Spleen (tissue), 13 donors: Measurements from ENCODE around the gene TRIM49D2. TPM values are rescaled to one million over a fixed set of nuclear protein-coding genes. Genes with fewer than 3 reads are reported as not detected.
"Not testable (repeated sequence)": the region's sequence is repeated elsewhere in the genome, so short reads cannot be mapped to it uniquely, and the experiment has no call there.

Experiments
- DNase-seq: peaks from one replicate; pipeline ENCODE4 v3.0.0-alpha.2; 2020
- H3K27ac ChIP-seq, 8 donors: fragments of 200-600 bp; sonication (generic) in 7 of 8; 1 replicate in 4 of 8; 2 replicates in 4 of 8; pipeline versions ENCODE4 v1.5.0 to v1.8.0; 2016 to 2021; ENCODE audit warnings: inconsistent platforms in 4 of 8, mild to moderate bottlenecking in 4 of 8, moderate library complexity in 1 of 8
- H3K27me3 ChIP-seq, 7 donors: fragments of 200-600 bp; sonication (generic) in 6 of 7; replicated peaks in 1 of 7; 1 replicate in 4 of 7; 2 replicates in 3 of 7; pipeline versions ENCODE4 v1.5.0 to v1.8.0; 2016 to 2021; ENCODE audit warnings: inconsistent platforms in 3 of 7, mild to moderate bottlenecking in 1 of 7
- H3K36me3 ChIP-seq, 6 donors: fragments of 200-600 bp; sonication (generic) in 5 of 6; 1 replicate in 4 of 6; 2 replicates in 2 of 6; pipeline versions ENCODE4 v1.5.0 to v1.8.0; 2016 to 2021; ENCODE audit warnings: inconsistent platforms in 2 of 6
- H3K4me1 ChIP-seq, 6 donors: fragments of 200-600 bp; sonication (generic) in 5 of 6; 1 replicate in 3 of 6; 2 replicates in 3 of 6; pipeline versions ENCODE4 v1.5.0 to v1.8.0; 2016 to 2021; ENCODE audit warnings: inconsistent platforms in 3 of 6
- H3K4me3 ChIP-seq, 8 donors: fragments of 200-600 bp; sonication (generic) in 7 of 8; 1 replicate in 4 of 8; 2 replicates in 4 of 8; pipeline versions ENCODE4 v1.5.0 to v1.8.0; 2016 to 2021; ENCODE audit warnings: inconsistent platforms in 4 of 8, mild to moderate bottlenecking in 4 of 8, moderate library complexity in 2 of 8
- H3K9me3 ChIP-seq, 8 donors: fragments of 200-600 bp; sonication (generic) in 7 of 8; 1 replicate in 4 of 8; 2 replicates in 4 of 8; pipeline versions ENCODE4 v1.5.0 to v1.8.0; 2016 to 2021; ENCODE audit warnings: inconsistent platforms in 4 of 8
- POLR2A ChIP-seq, 3 donors: fragments of 450-650 bp; IDR thresholded peaks; one replicate each; pipeline ENCODE4 v1.5.1; 2017; ENCODE audit warnings: antibody characterized with exemption in 3 of 3, mild to moderate bottlenecking in 1 of 3
- POLR2AphosphoS5 ChIP-seq, 3 donors: sonication (generic); formaldehyde crosslinking; IDR thresholded peaks; one replicate each; pipeline ENCODE4 v1.5.1; 2017; ENCODE audit warnings: antibody characterized with exemption in 3 of 3
- WGBS, 5 donors: extraction: QIAGEN DNeasy Blood & Tissue Kit in 3 of 5; methylation state at CpG; one replicate each; pipeline versions ENCODE4 v1.1.5 to v1.1.7; 2013 to 2018; 5-methylcytosine and 5-hydroxymethylcytosine counted together
- intact Hi-C: fragments of 100-400 bp; cut with DNase I; formaldehyde crosslinking; loops from one replicate; pipeline ENCODE4 v1.15.0; 2023; ENCODE audit warnings: low total_unique reads
- long read RNA-seq, 2 donors: transcript quantifications; one replicate each; lab custom pipeline, GENCODE V29; 2026
- polyA plus RNA-seq, 3 donors: library from polyadenylated mRNA; stranded (reverse); fragments of 200-250 nt; gene quantifications; one replicate each; pipeline ENCODE4 v1.2.1, GENCODE V29; 2013
- small RNA-seq, 4 donors: library from RNA; depleted of rRNA; stranded (forward); fragments of <200 nt; gene quantifications; one replicate each; pipeline ENCODE3, GENCODE V24; 2016
- total RNA-seq, 7 donors: library from RNA; depleted of rRNA in 3 of 7; stranded (reverse); fragments of >200 nt in 3 of 7; fragmentation: NEBNext Ultra II Directional in 4 of 7; extraction: Animal tissue kit (Norgen Biotek cat#: 25700) in 4 of 7; gene quantifications; one replicate each; pipeline versions ENCODE4 v1.1.0 to v1.2.1, GENCODE V29; 2016 to 2021
- donor health status: healthy with polysubstance abuse.
- donor health status: DM: no; HTN: no; CAD: no; lungs with moderate emphysema.
- donor health status: DM: no; HTN: no; CAD: no.
- donor health status: Bipolar disorder and iron deficiency.
- donor health status: healthy.
- donor health status: DM: no; HTN: no; CAD: no.
- donor health status: DM: yes; HTN: yes; CAD: no.

The TRIM49D2 gene, protein sequence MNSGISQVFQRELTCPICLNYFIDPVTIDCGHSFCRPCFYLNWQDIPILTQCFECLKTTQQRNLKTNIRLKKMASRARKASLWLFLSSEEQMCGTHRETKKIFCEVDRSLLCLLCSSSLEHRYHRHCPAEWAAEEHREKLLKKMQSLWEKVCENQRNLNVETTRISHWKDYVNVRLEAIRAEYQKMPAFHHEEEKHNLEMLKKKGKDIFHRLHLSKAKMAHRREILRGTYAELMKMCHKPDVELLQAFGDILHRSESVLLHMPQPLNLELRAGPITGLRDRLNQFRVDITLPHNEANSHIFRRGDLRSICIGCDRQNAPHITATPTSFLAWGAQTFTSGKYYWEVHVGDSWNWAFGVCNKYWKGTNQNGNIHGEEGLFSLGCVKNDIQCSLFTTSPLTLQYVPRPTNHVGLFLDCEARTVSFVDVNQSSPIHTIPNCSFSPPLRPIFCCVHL
- total RNA-seq (not detected), polyA plus RNA-seq (not detected)
- long read RNA-seq, donor 1, result 0 reads
- long read RNA-seq, donor 2, result 0 reads

DNA sequence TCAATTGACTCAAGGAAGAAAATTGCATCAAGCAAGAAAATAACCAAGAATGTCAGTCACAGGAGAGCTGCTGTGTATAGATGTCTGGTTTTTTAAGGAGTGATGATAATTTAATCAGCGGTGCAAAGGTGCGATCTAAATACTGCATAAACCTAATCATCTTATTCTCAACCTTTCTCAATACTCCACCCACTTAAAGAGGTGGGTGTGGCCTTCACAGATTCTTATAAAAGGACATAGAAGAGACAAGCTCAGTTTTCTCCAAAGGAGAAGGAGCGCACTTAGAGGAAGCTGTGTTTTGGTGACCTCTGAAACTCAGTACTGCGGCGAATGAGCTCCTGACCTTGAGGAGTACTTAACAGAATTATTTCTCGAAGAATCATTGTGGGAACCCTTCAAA, at the start of gene TRIM49D2:
Gene TRIM49D2, plus strand, starts transcription at position 301 of the 400 bp plus-strand sequence. CDS start 2,698 bp downstream, outside the sequence.
- intact Hi-C loops, result not testable (repeated sequence)
- WGBS, 5 donors, result 81 to 95% (median 93%) methylated on average over 2 of the region's 6 CpGs

DNA sequence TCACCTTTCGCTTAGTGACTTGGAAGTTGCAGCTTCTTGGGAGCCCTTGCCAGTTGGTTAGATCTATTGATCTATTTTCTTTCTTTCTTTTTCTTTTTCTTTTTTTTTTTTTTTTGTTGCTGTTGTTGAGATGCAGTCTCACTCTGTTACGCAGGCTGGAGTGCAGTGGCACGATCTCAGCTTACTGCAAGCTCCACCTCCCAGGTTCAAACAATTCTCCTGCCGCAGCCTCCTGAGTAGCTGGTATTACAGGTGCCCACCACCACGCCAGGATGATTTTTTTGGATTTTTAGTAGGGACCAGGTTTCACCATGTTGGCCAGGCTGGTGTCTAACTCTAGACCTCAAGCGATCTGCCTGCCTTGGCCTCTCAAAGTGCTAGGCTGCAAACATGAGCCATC, 46.4 kb upstream of the TRIM49D2 start:
- DNase-seq, intact Hi-C loops, H3K4me3 ChIP-seq, H3K27me3 ChIP-seq, H3K4me1 ChIP-seq, H3K27ac ChIP-seq, H3K36me3 ChIP-seq, H3K9me3 ChIP-seq: not testable (repeated sequence)
- WGBS, 5 donors, result 76 to 97% (median 92%) methylated on average over 4 to 6 of the region's 6 CpGs

More for the DNA sequence above, at the start of gene TRIM49D2:
- H3K36me3 ChIP-seq, DNase-seq, H3K9me3 ChIP-seq, H3K4me1 ChIP-seq, H3K27ac ChIP-seq, H3K4me3 ChIP-seq, H3K27me3 ChIP-seq: not testable (repeated sequence)

DNA sequence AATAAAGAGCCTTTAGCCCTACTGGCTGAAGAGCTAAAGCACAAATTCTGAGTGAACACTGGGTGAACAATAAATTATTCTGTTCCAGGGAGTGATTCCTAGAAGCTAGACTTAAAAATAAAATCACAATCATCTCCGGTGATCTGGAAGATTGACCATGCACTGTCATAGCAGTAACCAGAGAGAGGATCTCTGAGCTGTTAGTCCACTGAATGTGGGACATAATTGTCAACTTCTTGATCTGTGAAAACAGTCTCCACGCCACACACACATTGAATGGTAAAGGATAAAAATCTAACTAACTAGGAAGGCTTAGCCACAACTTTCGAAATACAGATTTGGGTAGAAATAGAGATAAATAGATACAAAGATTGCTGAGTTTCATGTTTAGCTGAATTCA, 30.6 kb upstream of the TRIM49D2 start:
- intact Hi-C loops, H3K4me1 ChIP-seq, H3K4me3 ChIP-seq, H3K27ac ChIP-seq, H3K36me3 ChIP-seq, H3K27me3 ChIP-seq, H3K9me3 ChIP-seq, DNase-seq: not testable (repeated sequence)
- WGBS, 5 donors, result 70 to 92% (median 80%) methylated on average over 2 of the region's 3 CpGs

DNA sequence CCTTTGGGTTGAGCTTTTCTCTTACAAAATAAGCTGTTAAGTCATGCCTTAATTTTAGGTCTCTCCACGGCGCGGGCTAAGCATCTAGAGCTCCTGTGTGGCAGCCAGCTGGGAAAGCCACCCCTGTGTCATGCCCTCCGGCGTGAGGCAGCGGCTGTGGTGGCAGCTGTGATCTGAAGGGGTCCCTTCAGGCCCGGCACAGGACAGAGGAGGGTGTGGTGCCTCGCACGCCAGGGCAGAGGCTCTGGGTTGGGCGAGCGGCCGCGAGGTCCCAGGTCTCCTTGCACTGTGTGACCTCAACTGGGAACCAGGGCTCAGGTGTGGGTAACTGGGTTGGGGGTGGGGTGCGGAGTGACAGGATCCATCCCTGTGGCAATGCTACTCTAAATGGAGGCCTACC, 23.1 kb upstream of the TRIM49D2 start:
- intact Hi-C loops, H3K9me3 ChIP-seq, DNase-seq, H3K27ac ChIP-seq, H3K4me3 ChIP-seq, H3K27me3 ChIP-seq, H3K4me1 ChIP-seq, H3K36me3 ChIP-seq: not testable (repeated sequence)
- 87 to 96% (median 92%) methylated on average over 3 to 10 of the region's 14 CpGs; no CpG with 5 or more reads in 1 of the 5 donors for whole genome bisulfite sequencing, 5 donors

DNA sequence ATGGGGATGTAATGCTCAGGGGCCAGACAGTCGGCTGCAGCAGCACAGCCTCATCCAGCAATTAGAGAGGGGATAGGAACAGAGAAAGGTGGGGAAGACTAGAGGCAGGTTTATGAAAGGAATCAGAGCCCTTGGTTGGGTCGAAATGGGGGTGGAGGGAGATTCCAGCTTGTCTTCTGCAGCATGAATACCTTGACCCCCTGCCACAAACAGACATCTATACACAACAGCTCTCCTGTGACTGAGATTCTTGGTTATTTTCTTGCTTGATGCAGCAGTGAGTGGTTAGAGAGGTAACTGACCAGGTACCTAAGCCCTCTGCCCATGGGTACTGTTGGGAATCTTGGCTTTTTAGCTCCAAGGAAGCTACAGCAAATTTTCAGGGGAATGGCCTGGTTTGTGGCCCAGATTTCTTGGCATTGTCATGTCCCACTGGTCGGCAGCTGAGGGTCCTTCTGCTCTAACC, 1.6 kb upstream of the TRIM49D2 start, which contains the start of gene TRIM49D1:
Gene TRIM49D1, minus strand, starts transcription at position 51 of the 466 bp plus-strand sequence. CDS start 4,535 bp downstream, outside the sequence.
- no peak within 1 kb of the TSS for H3K4me3 ChIP-seq
- no peaks in the 10 kb centered on the region for H3K9me3 ChIP-seq
- TF ChIP-seq POLR2AphosphoS5 (IDR thresholded peaks at IDR 0.05) (no peak), POLR2A (IDR thresholded peaks at IDR 0.05) (no peak)
- H3K27me3 ChIP-seq, result no peaks in the 10 kb centered on the region
- DNase-seq, result no peak
- no peak within 1 kb of the TSS for H3K27ac ChIP-seq
- H3K36me3 ChIP-seq, result no peaks in the 10 kb centered on the region
- H3K4me1 ChIP-seq, result no peaks in the 10 kb centered on the region
- WGBS, 5 donors, result 55 to 72% (median 59%) methylated on average over 3 of the region's 3 CpGs
- intact Hi-C loops, result no loop called here

DNA sequence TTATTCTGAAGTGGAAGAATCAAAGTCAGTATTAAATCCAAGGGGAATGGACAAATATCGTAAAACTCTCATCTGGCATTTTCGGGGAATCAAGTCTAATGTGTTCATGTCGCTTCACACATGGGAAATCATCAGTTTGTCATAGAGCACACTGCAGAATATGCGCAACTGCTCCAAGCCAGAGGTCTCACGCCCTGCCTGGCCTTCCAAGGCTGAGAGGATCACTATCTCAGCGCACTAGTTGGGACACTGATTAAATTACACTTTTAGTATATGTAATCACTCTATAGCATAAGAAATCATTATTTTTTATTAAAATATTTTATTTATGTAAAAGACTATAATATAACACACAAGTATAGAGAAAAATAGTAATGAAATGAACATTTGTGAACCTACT, 37.0 kb downstream of the TRIM49D2 start:
- H3K9me3 ChIP-seq, intact Hi-C loops, H3K27me3 ChIP-seq: not testable (repeated sequence)

DNA sequence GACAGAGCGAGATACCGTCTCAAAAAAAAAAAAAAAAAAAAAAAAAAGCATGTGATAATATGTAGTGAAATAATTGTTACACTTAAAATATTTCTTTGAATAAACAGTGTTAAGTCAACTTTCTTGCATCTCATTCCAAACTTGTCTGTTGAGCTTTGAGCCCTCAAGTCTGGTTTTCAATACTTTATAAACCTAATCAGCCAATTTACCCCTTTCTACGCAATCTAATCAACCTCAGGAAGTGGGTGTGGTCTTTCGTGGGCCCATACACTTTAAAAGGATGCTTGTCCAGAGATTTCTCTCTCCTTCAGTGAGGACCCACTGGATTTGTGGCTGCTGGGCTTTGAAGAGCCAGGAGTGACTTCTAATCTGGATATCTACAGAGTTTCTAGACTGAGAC, 41.9 kb downstream of the TRIM49D2 start, which contains the start of gene TRIM64:
Gene TRIM64, plus strand, starts transcription at position 301 of the 400 bp plus-strand sequence. CDS start 2,467 bp downstream, outside the sequence.
- H3K4me1 ChIP-seq, H3K27me3 ChIP-seq, H3K4me3 ChIP-seq, H3K27ac ChIP-seq, H3K9me3 ChIP-seq, intact Hi-C loops, H3K36me3 ChIP-seq, DNase-seq: not testable (repeated sequence)
- WGBS, 5 donors, result 100% methylated on average over 1 of the region's 4 CpGs; no CpG with 5 or more reads in 4 of the 5 donors

More for the DNA sequence above, 37.0 kb downstream of the TRIM49D2 start:
- H3K36me3 ChIP-seq, H3K4me1 ChIP-seq, H3K27ac ChIP-seq, H3K4me3 ChIP-seq: not testable (repeated sequence)
- peak; percentile 2 for DNase-seq
- WGBS, 5 donors, result 85 to 97% (median 92%) methylated on average over 3 to 6 of the region's 6 CpGs

Small RNA genes lying within 50 kb of the gene (small RNA-seq; reads per million reads assigned to genes)
- 0 reads per million in 4 donors for gene AP004607.1

Other genes starting within 250 kb of the TRIM49D2 start
- gene TRIM77, start 213.8 kb upstream of the TRIM49D2 start, total RNA-seq, result not detected
- not detected for gene TRIM77, start 213.8 kb upstream of the TRIM49D2 start, polyA plus RNA-seq
- not detected for gene TRIM49, start 115.5 kb upstream of the TRIM49D2 start, total RNA-seq
- not detected for gene TRIM49, start 115.5 kb upstream of the TRIM49D2 start, polyA plus RNA-seq
- gene TRIM64B, start 45.6 kb upstream of the TRIM49D2 start, total RNA-seq, result not detected
- gene TRIM64B, start 45.6 kb upstream of the TRIM49D2 start, polyA plus RNA-seq, result not detected
- not detected for gene TRIM49D1, start 1.8 kb upstream of the TRIM49D2 start, total RNA-seq
- gene TRIM49D1, start 1.8 kb upstream of the TRIM49D2 start, polyA plus RNA-seq, result not detected
- not detected for gene TRIM64, start 42.0 kb downstream of the TRIM49D2 start, total RNA-seq
- not detected for gene TRIM64, start 42.0 kb downstream of the TRIM49D2 start, polyA plus RNA-seq
- not detected for gene TRIM49C, start 107.0 kb downstream of the TRIM49D2 start, total RNA-seq
- not detected for gene TRIM49C, start 107.0 kb downstream of the TRIM49D2 start, polyA plus RNA-seq
- gene UBTFL1, start 161.9 kb downstream of the TRIM49D2 start, total RNA-seq, result not detected
- gene UBTFL1, start 161.9 kb downstream of the TRIM49D2 start, polyA plus RNA-seq, result not detected
- 10 to 100 TPM in 2 of 7 donors, 1 to 10 TPM in 5; 3.0 to 12.3 (median 5.4) TPM for gene NAALAD2, start 210.6 kb downstream of the TRIM49D2 start, total RNA-seq
- gene NAALAD2, start 210.6 kb downstream of the TRIM49D2 start, polyA plus RNA-seq, result 1 to 10 TPM in 2 of 3 donors, under 1 TPM in 1; 0.67 to 1.2 (median 1.2) TPM